ENCODE measurements around the gene CEACAM18.

The CEACAM18 gene

GRCh38 chr19:51539821-51540366 is 61.6 kb downstream of the CEACAM18 start:
- DNase-seq = no peak
